ENCODE data around the gene ZNF670.

GRCh38 chr1:247056071-247056470, 22.5 kb downstream of the ZNF670 start:
- TF ChIP-seq NFRKB (IDR thresholded peaks at IDR 0.05) (no peak), ARNT (IDR thresholded peaks at IDR 0.05) (no peak), FOXK2 (IDR thresholded peaks at IDR 0.05) (no peak), SP1 (IDR thresholded peaks at IDR 0.05) (no peak), FOXA1 (IDR thresholded peaks at IDR 0.05) (no peak), PKNOX1 (IDR thresholded peaks at IDR 0.05) (no peak), FOXM1 (IDR thresholded peaks at IDR 0.05; ENCODE audit: borderline replicate concordance) (no peak), TARDBP (IDR thresholded peaks at IDR 0.05) (no peak), BHLHE40 (IDR thresholded peaks at IDR 0.05; ENCODE audit: borderline replicate concordance) (no peak), LEF1 (IDR thresholded peaks at IDR 0.05; ENCODE audit: borderline replicate concordance) (no peak), HDGF (IDR thresholded peaks at IDR 0.05; ENCODE audit: borderline replicate concordance) (no peak)
